DMS153 treated with DMSO at 0.1 percent for 48 hours (cell line): Measurements from ENCODE around the gene FLRT2.

Experiments
- DNase-seq: peaks from one replicate; lab custom pipeline; 2025; ENCODE audit not compliant: unreplicated experiment; lab: John Stamatoyannopoulos, UW

FLRT2 gene

GRCh38 chr14:85528897-85529631, 880 bp upstream of the FLRT2 start:
- no peak for DNase-seq

GRCh38 chr14:85530626-85531025, 682 bp downstream of the FLRT2 start:
- no peak for DNase-seq

- no peak for DNase-seq
Measured at GRCh38 chr14:85531141-85531586, 1.2 kb downstream of the FLRT2 start.

- DNase-seq, result no peak
Measured at GRCh38 chr14:85531587-85532373, 1.8 kb downstream of the FLRT2 start.

GRCh38 chr14:85532374-85533022, 2.6 kb downstream of the FLRT2 start:
- no peak for DNase-seq

- DNase-seq, result peak; percentile 20
Measured at GRCh38 chr14:85533023-85533860, 3.3 kb downstream of the FLRT2 start.

GRCh38 chr14:85533861-85534291, 3.9 kb downstream of the FLRT2 start:
- no peak for DNase-seq

GRCh38 chr14:85534458-85535293, 4.7 kb downstream of the FLRT2 start:
- DNase-seq, result no peak

- DNase-seq, result no peak
Measured at GRCh38 chr14:85535321-85535720, 5.4 kb downstream of the FLRT2 start.

- DNase-seq, result peak; percentile 70
Measured at GRCh38 chr14:85535991-85536832, 6.3 kb downstream of the FLRT2 start.

- DNase-seq, result peak; percentile 70
Measured at GRCh38 chr14:85536833-85537190, 6.9 kb downstream of the FLRT2 start.

GRCh38 chr14:85537526-85537925, 7.6 kb downstream of the FLRT2 start:
- DNase-seq, result no peak

- DNase-seq, result no peak
Measured at GRCh38 chr14:85538636-85539035, 8.7 kb downstream of the FLRT2 start.

- DNase-seq, result no peak
Measured at GRCh38 chr14:85539510-85539909, 9.6 kb downstream of the FLRT2 start.

GRCh38 chr14:85542623-85543022, 12.7 kb downstream of the FLRT2 start:
- no peak for DNase-seq

- DNase-seq, result no peak
Measured at GRCh38 chr14:85545738-85546137, 15.8 kb downstream of the FLRT2 start.

GRCh38 chr14:85546390-85546789, 16.4 kb downstream of the FLRT2 start:
- DNase-seq, result no peak

- no peak for DNase-seq
Measured at GRCh38 chr14:85549697-85550096, 19.8 kb downstream of the FLRT2 start.

GRCh38 chr14:85554106-85554505, 24.2 kb downstream of the FLRT2 start:
- DNase-seq, result no peak
